Panc1 (cell line): Measurements from ENCODE around the gene PDLIM4.

ENCODE experiments used
- SIN3A ChIP-seq: IDR thresholded peaks from 2 replicates; pipeline ENCODE4 v1.6.1; 2012; ENCODE audit warnings: low read depth, mild to moderate bottlenecking, low read length, moderate library complexity, borderline replicate concordance; ENCODE audit not compliant: insufficient read depth
- TF ChIP-seq, protein P1 (sequence below): fragments of 450-650 bp; IDR thresholded peaks from 2 replicates; pipeline ENCODE4 v1.5.1; 2017; ENCODE audit warnings: mild to moderate bottlenecking

- TF ChIP-seq, protein P1, sequence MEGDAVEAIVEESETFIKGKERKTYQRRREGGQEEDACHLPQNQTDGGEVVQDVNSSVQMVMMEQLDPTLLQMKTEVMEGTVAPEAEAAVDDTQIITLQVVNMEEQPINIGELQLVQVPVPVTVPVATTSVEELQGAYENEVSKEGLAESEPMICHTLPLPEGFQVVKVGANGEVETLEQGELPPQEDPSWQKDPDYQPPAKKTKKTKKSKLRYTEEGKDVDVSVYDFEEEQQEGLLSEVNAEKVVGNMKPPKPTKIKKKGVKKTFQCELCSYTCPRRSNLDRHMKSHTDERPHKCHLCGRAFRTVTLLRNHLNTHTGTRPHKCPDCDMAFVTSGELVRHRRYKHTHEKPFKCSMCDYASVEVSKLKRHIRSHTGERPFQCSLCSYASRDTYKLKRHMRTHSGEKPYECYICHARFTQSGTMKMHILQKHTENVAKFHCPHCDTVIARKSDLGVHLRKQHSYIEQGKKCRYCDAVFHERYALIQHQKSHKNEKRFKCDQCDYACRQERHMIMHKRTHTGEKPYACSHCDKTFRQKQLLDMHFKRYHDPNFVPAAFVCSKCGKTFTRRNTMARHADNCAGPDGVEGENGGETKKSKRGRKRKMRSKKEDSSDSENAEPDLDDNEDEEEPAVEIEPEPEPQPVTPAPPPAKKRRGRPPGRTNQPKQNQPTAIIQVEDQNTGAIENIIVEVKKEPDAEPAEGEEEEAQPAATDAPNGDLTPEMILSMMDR = no peak
- TF ChIP-seq SIN3A = no peak; the same call in 1 of the 2 replicates
Observed at GRCh38 chr5:132294728-132295504, 37.4 kb downstream of the PDLIM4 start.
